C4-2B (cell line): ENCODE results near the gene NDE1.

Source experiments
- H3K27ac ChIP-seq: fragments of 450-650 bp; 2 replicates; pipeline ENCODE4 v1.5.1; 2017
- ZFX ChIP-seq: fragments of 450-650 bp; IDR thresholded peaks from 2 replicates; pipeline ENCODE4 v1.6.1; 2017
- TF ChIP-seq, protein P1 (sequence below): fragments of 450-650 bp; conservative IDR thresholded peaks from 2 replicates; pipeline ENCODE4 v1.5.1; 2017; ENCODE audit warnings: mild to moderate bottlenecking

Gene NDE1

DNA sequence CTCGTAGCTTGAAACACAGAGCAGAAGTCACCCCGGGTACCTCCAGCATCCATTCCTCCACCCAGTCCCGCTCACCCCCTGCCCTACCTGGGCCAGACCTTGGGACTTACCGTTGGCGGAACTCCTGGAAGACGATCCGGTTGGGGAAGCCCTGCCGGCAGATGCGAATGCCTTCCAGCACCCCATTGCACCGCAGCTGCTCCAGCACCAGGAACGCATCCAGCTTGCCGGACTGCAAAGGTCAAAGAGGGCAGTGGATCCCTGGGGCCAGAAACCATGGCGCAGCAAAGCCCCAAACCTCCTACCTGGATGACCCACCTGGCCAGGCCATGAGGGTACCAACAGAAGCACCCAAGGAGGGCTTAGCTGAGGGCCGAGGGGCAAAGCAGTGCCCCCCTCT lies 97.9 kb downstream of the NDE1 start:
- TF ChIP-seq, protein P1, sequence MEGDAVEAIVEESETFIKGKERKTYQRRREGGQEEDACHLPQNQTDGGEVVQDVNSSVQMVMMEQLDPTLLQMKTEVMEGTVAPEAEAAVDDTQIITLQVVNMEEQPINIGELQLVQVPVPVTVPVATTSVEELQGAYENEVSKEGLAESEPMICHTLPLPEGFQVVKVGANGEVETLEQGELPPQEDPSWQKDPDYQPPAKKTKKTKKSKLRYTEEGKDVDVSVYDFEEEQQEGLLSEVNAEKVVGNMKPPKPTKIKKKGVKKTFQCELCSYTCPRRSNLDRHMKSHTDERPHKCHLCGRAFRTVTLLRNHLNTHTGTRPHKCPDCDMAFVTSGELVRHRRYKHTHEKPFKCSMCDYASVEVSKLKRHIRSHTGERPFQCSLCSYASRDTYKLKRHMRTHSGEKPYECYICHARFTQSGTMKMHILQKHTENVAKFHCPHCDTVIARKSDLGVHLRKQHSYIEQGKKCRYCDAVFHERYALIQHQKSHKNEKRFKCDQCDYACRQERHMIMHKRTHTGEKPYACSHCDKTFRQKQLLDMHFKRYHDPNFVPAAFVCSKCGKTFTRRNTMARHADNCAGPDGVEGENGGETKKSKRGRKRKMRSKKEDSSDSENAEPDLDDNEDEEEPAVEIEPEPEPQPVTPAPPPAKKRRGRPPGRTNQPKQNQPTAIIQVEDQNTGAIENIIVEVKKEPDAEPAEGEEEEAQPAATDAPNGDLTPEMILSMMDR: no peak
- TF ChIP-seq ZFX: no peak
- H3K27ac ChIP-seq: no peak overlapping the region

DNA sequence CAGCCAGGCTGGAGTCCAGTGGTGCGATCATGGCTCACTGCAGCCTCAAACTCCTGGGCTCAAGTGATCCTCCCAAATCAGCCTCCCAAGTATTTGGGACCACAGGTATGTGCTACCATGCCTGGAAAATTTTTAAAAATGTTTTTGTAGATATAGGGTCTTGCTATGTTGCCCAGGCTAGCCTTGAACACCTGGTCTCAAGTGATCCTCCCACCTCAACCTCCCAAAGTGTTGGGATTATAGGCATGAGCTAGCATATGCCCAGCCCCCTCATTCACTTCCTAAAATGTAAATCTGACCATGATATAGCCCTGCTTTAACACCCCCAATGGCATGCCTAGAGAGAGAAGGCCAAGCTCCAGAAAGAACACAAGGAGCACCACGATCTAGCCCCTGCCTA lies 98.6 kb downstream of the NDE1 start:
- no peak overlapping the region for H3K27ac ChIP-seq
- TF ChIP-seq, protein P1: no peak

DNA sequence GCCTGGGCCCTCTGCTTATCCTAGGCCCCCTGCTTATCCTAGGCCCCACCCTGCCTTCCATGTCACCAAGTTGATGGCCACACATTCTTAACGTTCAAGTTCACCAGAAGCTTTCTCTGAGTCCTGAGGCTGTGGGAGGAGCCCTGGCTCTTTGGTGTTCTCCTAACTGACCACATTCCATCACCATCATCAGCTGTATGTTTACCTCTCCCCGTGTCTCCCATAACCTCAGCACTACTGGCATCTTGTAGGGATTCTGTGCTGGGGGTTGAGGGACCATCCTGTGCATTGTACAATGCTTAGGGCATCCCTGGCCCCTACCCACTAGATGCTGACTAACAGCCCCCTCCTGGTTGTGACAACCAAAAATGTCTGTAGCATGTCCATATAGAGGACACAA lies 99.3 kb downstream of the NDE1 start:
- TF ChIP-seq, protein P1: no peak
- no peak for TF ChIP-seq ZFX
- H3K27ac ChIP-seq: no peak overlapping the region

DNA sequence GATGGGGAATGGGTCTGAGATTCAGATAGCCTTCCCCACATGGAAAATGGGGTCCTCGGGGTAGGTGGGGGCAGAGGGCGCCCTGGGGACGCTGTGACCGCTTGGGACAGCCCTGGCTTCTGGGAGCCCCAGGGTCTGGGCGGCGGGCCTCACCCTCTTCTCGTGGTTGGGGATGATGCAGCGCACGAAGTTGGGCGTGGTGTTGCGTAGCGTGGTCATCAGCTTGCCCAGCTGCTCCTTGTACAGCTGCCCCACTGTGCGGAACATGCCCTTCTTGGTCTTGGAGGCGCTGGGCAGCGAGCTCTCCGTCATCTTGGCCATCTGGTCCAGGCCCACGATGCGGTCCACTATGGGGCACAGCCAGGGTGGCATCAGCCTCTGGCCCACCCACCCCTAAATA lies 99.9 kb downstream of the NDE1 start:
- TF ChIP-seq ZFX: no peak
- TF ChIP-seq, protein P1: no peak
- no peak overlapping the region for H3K27ac ChIP-seq

DNA sequence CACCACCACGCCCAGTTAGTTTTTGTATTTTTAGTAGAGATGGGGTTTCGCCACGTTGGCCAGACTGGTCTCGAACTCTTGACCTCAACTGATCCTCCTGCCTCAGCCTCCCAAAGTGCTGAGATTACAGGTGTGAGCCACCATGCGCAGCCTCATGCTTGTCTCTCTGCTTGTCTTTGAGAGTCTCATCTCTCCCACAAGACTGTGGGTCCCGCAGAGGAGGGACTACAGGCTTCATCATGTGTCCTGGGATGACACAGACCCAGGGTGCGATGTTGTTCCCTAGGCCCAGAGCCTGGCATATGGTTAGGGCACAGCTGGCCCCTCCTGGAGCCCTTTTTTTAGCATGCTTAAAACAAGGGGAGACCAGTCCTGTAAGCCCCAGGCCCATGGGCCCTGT lies 101.9 kb downstream of the NDE1 start:
- TF ChIP-seq, protein P1: no peak
- TF ChIP-seq ZFX: no peak
- H3K27ac ChIP-seq: no peak overlapping the region

DNA sequence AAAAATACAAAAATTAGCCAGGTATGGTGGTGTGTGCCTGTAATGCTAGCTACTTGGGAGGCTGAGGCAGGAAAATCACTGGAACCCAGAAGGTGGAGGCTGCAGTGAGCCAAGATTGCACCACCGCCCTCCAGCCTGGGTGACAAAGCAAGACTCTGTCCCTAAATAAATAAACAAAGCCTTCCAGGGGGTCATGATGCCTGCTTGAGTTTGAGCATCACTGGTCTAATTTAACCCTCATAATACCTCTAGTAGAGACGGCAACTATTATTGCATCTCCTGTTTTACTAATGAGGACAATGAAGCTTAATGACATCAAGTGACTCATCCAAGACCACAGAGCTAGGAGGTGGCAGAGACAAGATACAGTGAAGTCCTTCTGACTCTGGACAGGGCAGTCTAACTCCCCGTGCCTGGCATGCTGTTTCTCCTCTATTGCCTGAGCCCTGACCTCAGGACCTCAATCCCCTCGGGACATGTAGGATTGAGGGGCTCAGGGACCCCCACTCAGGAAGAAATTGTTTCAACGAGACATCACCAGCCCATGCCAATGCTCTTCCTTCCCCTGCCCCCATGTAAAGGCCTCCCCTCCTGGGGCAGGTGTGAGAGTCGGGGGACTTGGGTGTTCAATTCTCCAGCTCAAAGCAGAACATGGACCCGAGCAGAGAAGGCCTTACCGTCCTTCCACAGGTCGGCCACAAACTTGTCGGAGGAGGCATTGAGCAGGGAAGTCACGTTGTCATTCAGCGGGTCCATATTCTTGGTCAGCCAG lies 102.9 kb downstream of the NDE1 start:
- no peak overlapping the region for H3K27ac ChIP-seq
- TF ChIP-seq, protein P1: no peak
- TF ChIP-seq ZFX: no peak

DNA sequence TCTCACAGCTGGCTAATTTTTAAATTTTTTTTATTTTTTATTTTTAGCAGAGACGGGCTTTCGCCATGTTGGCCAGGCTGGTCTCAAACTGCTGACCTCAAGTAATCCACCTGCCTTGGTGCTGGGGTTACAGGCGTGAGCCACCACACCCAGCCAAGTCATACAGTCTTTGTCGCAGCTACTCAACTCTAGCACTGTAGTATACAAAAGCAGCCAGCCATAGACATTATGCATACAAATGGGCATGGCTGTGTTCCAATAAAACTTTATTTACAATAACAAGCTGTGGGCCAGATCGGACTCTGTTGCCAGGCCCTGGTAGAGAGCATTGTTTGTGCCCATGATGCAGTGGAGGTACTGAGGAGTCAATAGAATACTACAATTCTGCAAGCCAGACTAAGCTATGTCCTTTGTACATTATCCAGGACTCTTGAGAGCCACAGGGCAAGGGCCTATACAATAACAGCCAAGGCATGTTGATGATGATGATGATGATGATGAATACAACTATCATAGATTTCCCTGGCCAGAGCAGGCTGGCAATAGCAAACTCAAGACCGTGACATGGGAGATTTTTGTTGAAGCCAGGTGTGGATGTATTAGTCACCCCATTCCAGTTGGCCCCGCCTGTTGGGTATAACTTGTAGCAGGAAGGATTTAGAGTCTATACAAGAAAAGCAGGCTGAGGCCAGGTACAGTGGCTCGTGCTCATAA lies 104.9 kb downstream of the NDE1 start:
- TF ChIP-seq ZFX: no peak
- TF ChIP-seq, protein P1: no peak
- no peak overlapping the region for H3K27ac ChIP-seq
